SU-DHL-6 (cell line): ENCODE data around the gene ETV6.

Experiments used
- CTCF ChIP-seq: fragments of 200-600 bp; sonication (generic); IDR thresholded peaks from one replicate; pipeline ENCODE4 v1.5.1; 2017; ENCODE audit warnings: antibody characterized with exemption, mild to moderate bottlenecking, low read length, moderate library complexity; ENCODE audit not compliant: insufficient read depth, poor library complexity, severe bottlenecking
- EZH2phosphoT487 ChIP-seq: fragments of 200-600 bp; sonication (generic), shearing (Covaris generic); conservative IDR thresholded peaks from 2 replicates; pipeline ENCODE4 v1.6.1; 2018; ENCODE audit warnings: mild to moderate bottlenecking, antibody characterized with exemption, low read length, moderate library complexity, mixed read lengths

GRCh38 chr12:11859705-11860425 lies 210.4 kb downstream of the ETV6 start:
- TF ChIP-seq CTCF (no peak), EZH2phosphoT487 (no peak)
